Activated T-cell treated with anti-CD3 and anti-CD28 coated beads for 48 hours (primary cell): ENCODE data around the gene GALNS.

Experiments
- DNase-seq: peaks from one replicate; pipeline ENCODE4 v3.0.0-alpha.2; 2020; ENCODE audit warnings: low read depth

The GALNS gene

DNA sequence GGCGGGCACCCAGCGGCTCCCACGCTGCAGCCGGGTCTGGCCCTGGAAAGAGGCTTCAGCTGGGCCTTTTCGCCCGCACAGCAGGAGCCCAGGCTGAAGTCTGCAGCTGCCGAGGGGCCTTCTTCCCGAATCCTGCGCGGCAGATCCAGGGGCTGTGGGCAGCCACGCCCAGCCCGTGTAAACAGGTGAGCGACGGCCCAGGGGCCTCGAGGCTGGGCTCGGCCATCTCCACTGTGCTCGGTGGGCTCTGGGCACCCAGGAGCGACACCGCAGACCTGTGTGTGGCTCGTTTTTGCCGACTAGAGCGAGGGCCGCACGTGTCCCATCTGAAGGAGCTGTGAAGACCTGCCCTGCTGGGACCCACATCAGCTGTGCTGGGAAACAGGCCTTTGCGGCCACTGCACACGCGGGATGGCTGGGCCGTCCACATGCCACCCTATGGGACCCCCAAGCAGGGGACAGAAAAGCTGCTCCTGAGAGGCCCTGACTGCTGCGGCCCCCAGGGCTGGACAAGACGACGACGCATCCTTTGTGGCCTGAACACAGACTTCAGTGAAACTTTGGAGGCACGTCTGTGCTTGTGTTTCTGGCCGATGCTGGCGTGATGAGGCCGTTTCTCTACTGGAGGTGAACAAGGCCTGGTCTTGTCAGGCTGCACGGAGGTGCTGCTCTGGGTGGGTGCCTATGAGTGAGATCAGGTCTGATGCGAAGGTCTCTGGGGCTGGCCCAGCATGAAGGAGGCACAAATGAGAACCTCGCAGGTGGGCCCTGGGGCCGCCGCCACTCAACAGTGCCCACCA is 39.8 kb downstream of the GALNS start:
- no peak for DNase-seq

DNA sequence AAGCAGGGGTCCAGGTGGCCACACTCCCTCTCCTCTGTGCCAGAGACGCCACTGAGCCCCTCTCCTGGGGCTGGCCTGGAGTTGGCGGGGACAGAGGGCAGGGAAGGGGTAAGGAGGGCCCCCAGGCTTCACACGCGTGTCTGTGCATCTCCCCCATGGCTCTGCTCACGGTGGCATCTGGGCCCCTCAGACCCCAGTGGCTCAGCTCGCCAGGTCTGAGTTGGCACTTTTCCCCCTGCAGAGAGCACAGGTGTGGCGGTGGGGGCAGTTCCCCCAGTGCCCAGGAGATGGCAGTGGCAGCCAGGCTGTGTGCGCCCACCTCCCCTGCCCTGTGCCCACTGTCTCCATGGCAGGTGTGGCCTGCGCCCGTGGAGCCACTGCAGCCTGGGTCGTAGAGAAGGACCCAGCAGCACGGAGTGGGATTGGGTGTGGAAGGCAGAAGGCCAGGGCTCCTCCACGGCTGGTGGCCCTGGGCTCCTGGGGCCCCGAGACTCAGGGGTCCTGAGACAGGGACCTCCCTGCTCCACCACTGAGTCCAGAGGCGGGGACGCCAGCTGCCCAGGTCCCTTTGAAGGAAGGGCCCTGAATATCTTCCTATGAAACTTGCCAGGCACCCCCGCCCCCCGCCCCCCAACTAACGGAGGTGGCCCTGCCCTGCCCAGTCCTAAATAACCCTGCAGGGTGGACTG is 40.7 kb downstream of the GALNS start:
- DNase-seq = peak; percentile 54

GRCh38 chr16:88815227-88815626 is 41.5 kb downstream of the GALNS start:
- DNase-seq = no peak

GRCh38 chr16:88814144-88814502 is 42.6 kb downstream of the GALNS start:
- no peak for DNase-seq

GRCh38 chr16:88813269-88814143 is 43.2 kb downstream of the GALNS start:
- no peak for DNase-seq

GRCh38 chr16:88812513-88813268 is 44.1 kb downstream of the GALNS start:
- DNase-seq = no peak

- DNase-seq = peak; percentile 99
Observed at GRCh38 chr16:88811769-88812512, 44.8 kb downstream of the GALNS start, which contains the start of gene APRT. TSS of gene APRT (minus strand) at chr16:88811928. CDS start at chr16:88811899, 29 bp downstream.

GRCh38 chr16:88810912-88811768 is 45.6 kb downstream of the GALNS start:
- DNase-seq = peak; percentile 68

GRCh38 chr16:88810166-88810911 is 46.4 kb downstream of the GALNS start:
- peak; percentile 52 for DNase-seq

- DNase-seq = no peak
Observed at GRCh38 chr16:88809676-88810165, 47.0 kb downstream of the GALNS start.

- no peak for DNase-seq
Observed at GRCh38 chr16:88809068-88809675, 47.6 kb downstream of the GALNS start.

DNA sequence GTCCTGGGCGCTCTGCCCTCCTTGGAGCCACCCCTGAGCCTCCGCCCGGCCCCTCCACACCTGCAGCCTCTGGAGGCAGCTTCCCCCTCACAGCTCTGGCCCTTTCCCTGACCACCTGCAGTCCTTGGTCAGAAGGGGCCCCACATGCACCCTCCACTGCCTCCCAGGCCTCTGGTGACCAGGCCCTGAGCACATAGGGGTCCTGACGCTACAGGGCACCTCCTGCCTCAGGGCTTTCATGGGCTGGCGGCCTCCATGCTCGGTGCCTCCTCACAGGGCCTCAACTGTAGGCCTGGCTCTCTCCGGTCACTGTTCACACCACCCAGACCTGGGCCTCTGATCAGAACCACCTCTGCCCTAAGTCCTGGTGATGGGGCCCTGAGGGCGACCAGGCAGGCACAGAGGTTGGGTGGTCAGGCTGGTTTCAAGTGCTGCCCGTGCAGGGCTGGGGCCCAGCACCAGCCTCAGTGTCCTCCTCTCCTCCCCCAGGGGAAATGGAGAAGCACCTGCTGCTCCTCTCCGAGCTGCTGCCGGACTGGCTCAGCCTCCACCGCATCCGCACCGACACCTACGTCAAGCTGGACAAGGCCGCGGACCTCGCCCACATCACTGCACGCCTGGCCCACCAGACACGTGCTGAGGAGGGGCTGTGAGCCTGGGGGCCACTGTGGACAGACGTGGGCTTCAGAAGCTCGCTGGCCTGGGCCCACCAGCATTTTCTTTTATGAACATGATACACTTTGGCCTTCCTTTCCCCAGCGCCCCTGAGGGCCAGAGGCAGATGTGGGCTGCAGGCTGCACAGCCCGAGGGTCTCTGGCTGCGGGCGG is 48.9 kb downstream of the GALNS start:
- DNase-seq = no peak

DNA sequence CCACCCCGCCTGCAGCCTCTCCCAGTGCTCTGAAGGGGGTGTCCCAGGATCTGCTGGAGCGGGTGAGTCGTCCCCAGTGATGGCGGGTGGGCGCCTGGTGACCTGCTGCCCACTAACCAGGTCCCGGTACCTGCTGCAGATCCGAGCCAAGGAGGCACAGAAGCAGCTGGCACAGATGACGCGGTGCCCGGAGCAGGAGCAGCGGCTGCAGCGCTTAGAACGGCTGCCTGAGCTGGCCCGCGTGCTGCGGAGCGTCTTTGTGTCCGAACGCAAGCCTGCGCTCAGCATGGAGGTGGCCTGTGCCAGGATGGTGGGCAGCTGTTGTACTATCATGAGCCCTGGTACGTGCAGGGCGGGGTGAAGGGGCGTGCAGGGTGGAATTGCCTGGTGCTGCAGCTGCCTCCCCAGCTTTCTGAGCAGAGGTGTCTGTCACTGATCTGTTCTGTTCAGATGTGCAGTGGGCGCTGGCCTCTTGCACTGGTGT is 49.6 kb downstream of the GALNS start:
- no peak for DNase-seq

DNA sequence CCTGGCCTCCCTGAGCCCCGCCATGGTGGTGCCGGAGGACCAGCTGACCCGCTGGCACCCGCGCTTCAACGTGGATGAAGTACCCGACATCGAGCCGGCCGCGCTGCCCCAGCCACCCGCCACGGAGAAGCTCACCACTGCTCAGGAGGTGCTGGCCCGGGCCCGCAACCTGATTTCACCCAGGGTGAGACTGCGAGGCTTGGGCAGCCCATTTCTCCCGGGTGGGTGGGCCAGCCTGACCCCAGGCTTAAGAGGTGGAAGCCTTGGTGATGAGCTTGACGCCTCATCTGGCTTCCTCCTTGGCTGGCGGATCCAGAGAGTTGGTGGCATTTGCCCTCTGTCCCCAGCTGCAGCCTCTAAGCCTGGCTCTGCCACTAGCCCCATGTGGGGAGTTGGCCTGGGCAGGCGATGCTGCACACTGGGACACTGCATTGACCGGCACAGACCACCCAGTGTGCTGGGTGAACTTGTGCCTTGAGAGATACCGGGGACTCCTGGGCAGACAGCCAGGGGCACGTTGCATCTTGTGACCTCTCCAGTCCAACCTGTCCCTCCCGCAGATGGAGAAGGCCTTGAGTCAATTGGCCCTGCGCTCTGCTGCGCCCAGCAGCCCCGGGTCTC is 50.1 kb downstream of the GALNS start:
- DNase-seq = no peak

- no peak for DNase-seq
Observed at GRCh38 chr16:88805887-88806393, 50.8 kb downstream of the GALNS start.

- no peak for DNase-seq
Observed at GRCh38 chr16:88805340-88805715, 51.4 kb downstream of the GALNS start.
